Gastrocnemius medialis (tissue), 4 donors: Measurements from ENCODE around the gene SMOC2. TPM values are rescaled to one million over a fixed set of nuclear protein-coding genes. Genes with fewer than 3 reads are reported as not detected.

Source experiments
- ATAC-seq, 2 donors: fragments of 150-250 bp; one replicate each; pipeline ENCODE4 v1.9.1; 2016
- DNase-seq, 2 donors: peaks; one replicate each; pipeline ENCODE4 v3.0.0-alpha.2; 2019
- H3K27ac ChIP-seq, 4 donors: fragments of 200-600 bp; sonication (generic); 1 replicate in 1 of 4; 2 replicates in 3 of 4; pipeline ENCODE4 v1.5.1; 2016 to 2018; ENCODE audit warnings: mild to moderate bottlenecking in 2 of 4, moderate library complexity in 1 of 4
- H3K27me3 ChIP-seq, 3 donors: fragments of 200-600 bp; sonication (generic) in 2 of 3; 1 replicate in 1 of 3; 2 replicates in 2 of 3; pipeline versions ENCODE4 v1.5.1 to v1.6.0; 2016 to 2019; ENCODE audit warnings: mild to moderate bottlenecking in 1 of 3, moderate library complexity in 1 of 3
- H3K36me3 ChIP-seq, 2 donors: fragments of 200-600 bp; sonication (generic) in 1 of 2; one replicate each; pipeline ENCODE4 v1.5.1; 2017 to 2018
- H3K4me1 ChIP-seq, 2 donors: fragments of 200-600 bp; sonication (generic) in 1 of 2; one replicate each; pipeline ENCODE4 v1.5.1; 2016 to 2017; ENCODE audit warnings: mild to moderate bottlenecking in 2 of 2
- H3K4me3 ChIP-seq, 4 donors: fragments of 200-600 bp; sonication (generic) in 3 of 4; 1 replicate in 1 of 4; 2 replicates in 3 of 4; pipeline ENCODE4 v1.5.1; 2016 to 2019; ENCODE audit warnings: mild to moderate bottlenecking in 2 of 4
- H3K9me3 ChIP-seq, 3 donors: fragments of 200-600 bp; sonication (generic) in 2 of 3; 1 replicate in 1 of 3; 2 replicates in 2 of 3; pipeline ENCODE4 v1.5.1; 2016 to 2019
- POLR2A ChIP-seq, 2 donors: fragments of 450-650 bp; IDR thresholded peaks; one replicate each; pipeline ENCODE4 v1.6.1; 2017; ENCODE audit warnings: antibody characterized with exemption in 2 of 2, mild to moderate bottlenecking in 2 of 2, moderate library complexity in 2 of 2
- in situ Hi-C, 4 donors: fragments of 200-750 bp; cut with MboI; loops; one replicate each; pipeline versions ENCODE4 v1.15.0 to v1.8.0; 2017; ENCODE audit warnings: low sequenced_read_pairs in 4 of 4
- intact Hi-C: fragments of 100-400 bp; cut with DNase I; formaldehyde crosslinking; loops from one replicate; pipeline ENCODE4 v1.15.1; 2023; ENCODE audit warnings: low total_unique reads
- total RNA-seq, 4 donors: library from RNA; depleted of rRNA; stranded (reverse); fragments of >200 nt; gene quantifications; one replicate each; pipeline versions ENCODE4 v1.1.0 to v1.2.3, GENCODE V29; 2016
- TF ChIP-seq, protein P1 (sequence below), 5 experiments: fragments of 450-650 bp in 3 of 5; fragments of 200-600 bp in 2 of 5; sonication (generic) in 2 of 5; IDR thresholded peaks in 4 of 5; conservative IDR thresholded peaks in 1 of 5; 1 replicate in 4 of 5; 2 replicates in 1 of 5; pipeline ENCODE4 v1.5.1; 2016 to 2019; ENCODE audit warnings: antibody characterized with exemption in 5 of 5, mild to moderate bottlenecking in 3 of 5, moderate library complexity in 3 of 5

Gene SMOC2
- total RNA-seq, 4 donors from 2014 or later: 7.2 to 34.4 (median 16.5) TPM

DNA sequence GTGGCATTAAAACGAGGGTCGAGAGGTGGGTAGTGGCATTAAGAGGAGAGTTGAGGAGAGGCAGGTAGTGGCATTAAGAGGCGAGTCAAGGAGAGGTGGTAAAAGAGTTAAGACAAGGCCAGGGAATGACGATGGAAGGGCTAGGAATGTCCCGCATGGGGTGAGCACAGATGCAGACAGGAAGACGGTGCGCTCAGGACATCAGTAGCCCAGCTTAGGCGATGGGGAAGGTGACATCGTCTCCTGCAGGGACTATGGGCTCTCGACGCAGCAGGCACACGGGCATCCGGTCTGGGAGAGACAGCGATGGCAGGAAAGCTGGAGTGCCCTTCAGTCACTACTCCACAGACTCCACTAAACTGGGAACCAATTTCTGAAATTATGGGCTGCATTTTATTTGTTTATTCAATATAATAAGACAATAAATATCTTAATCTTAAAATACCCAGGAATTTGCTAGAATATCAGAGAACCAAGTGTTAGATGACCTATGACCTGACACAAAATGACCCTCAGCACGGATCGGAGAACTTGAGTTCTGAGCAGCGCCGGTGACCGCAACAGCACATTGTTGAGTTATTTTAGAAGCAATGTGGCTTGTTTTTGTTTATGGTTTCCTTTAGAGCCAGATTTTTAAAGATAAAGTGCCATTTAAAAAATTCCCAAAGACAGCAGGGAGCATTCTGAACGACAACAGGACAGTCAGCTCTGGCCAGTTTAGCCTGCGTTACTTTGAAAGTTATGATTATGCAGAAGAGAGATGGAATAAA lies 177.7 kb downstream of the SMOC2 start:
- TF ChIP-seq POLR2A (IDR thresholded peaks at IDR 0.05): no peak
- TF ChIP-seq, protein P1, sequence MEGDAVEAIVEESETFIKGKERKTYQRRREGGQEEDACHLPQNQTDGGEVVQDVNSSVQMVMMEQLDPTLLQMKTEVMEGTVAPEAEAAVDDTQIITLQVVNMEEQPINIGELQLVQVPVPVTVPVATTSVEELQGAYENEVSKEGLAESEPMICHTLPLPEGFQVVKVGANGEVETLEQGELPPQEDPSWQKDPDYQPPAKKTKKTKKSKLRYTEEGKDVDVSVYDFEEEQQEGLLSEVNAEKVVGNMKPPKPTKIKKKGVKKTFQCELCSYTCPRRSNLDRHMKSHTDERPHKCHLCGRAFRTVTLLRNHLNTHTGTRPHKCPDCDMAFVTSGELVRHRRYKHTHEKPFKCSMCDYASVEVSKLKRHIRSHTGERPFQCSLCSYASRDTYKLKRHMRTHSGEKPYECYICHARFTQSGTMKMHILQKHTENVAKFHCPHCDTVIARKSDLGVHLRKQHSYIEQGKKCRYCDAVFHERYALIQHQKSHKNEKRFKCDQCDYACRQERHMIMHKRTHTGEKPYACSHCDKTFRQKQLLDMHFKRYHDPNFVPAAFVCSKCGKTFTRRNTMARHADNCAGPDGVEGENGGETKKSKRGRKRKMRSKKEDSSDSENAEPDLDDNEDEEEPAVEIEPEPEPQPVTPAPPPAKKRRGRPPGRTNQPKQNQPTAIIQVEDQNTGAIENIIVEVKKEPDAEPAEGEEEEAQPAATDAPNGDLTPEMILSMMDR (IDR thresholded peaks at IDR 0.05 in 4 of 5, conservative IDR thresholded peaks at IDR 0.05 in 1 of 5): no peak
- Histone ChIP-seq H3K9me3 (no peaks in the 10 kb centered on the region), H3K27me3 (peaks cover 0 to 4% (median 0%) of the 10 kb centered on the region in 3 donors), H3K27ac (no peak overlapping the region), H3K4me3 (no peak overlapping the region), H3K36me3 (no peaks in the 10 kb centered on the region), H3K4me1 (no peaks in the 10 kb centered on the region)
- intact Hi-C loops (no loop called here), in situ Hi-C loops (no loop called here)
- ATAC-seq (no peak), DNase-seq (no peak)

DNA sequence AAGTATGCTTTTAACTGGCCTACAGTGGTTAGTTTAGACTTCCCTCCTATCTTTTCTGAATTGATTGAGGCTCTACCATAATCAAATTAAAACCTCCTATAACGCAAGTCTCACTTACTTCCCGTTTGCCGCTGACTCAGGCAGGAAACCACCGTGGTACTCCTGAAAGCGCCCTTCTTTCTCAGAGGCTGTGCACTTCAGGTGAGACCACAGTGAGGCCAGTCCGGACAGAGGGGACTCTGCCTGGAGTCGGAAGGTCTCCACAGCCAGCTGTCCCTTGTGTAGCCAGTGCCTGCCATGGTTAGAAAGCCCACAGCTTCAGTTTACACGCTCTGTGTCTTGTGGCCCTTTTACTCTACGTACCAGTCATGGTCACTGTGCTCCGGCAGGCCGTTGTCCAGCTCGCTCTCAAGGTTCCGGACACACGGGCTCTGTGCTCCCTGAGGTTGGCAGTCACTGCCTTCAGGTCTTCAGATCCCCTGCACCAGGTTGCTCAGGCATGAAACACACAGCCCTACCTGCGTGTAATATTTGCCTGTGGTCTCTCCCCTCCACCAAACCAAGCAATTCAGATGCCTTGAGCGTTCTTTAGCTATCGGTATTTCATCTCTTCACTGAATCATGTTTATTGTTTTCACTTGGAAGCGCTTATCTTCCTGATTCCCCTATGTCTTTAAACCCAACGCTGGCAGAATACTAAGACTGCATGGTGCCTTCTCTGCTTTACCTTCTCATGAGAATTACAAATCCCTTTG lies 178.8 kb downstream of the SMOC2 start:
- Histone ChIP-seq H3K4me3 (no peak overlapping the region), H3K9me3 (no peaks in the 10 kb centered on the region), H3K36me3 (no peaks in the 10 kb centered on the region), H3K4me1 (no peaks in the 10 kb centered on the region), H3K27me3 (peaks cover 0 to 4% (median 0%) of the 10 kb centered on the region in 3 donors), H3K27ac (no peak overlapping the region)
- intact Hi-C loops (no loop called here), in situ Hi-C loops (no loop called here)
- DNase-seq (no peak), ATAC-seq (no peak)
- TF ChIP-seq POLR2A (IDR thresholded peaks at IDR 0.05): no peak
- TF ChIP-seq, protein P1 (IDR thresholded peaks at IDR 0.05 in 4 of 5, conservative IDR thresholded peaks at IDR 0.05 in 1 of 5): no peak

DNA sequence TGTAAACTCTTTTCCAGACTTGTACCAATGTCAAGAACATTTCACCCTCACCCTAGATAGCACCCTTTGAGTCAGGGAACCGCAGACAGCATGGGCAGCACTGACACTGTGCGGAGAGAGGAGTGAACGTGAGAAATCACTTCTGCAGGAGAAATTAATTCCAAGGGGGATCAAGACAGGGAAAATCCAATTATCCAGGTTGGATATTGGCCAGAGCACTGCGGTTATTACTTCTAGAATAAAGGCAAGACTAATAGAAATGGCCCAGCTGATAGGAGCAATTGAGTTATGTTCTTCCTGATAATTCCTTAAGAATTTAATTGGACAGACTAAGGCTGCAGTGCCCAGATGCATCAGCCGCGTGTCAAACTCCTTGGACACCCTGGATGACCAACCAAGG lies 179.6 kb downstream of the SMOC2 start:
- Histone ChIP-seq H3K4me3 (no peak overlapping the region), H3K27ac (no peak overlapping the region), H3K36me3 (no peaks in the 10 kb centered on the region), H3K4me1 (no peaks in the 10 kb centered on the region), H3K27me3 (peaks cover 0 to 4% (median 0%) of the 10 kb centered on the region in 3 donors), H3K9me3 (no peaks in the 10 kb centered on the region)
- TF ChIP-seq, protein P1 (IDR thresholded peaks at IDR 0.05 in 4 of 5, conservative IDR thresholded peaks at IDR 0.05 in 1 of 5): no peak
- no peak for TF ChIP-seq POLR2A (IDR thresholded peaks at IDR 0.05)
- no peak for DNase-seq
- intact Hi-C loops: no loop called here
- in situ Hi-C loops: no loop called here
- ATAC-seq: no peak

DNA sequence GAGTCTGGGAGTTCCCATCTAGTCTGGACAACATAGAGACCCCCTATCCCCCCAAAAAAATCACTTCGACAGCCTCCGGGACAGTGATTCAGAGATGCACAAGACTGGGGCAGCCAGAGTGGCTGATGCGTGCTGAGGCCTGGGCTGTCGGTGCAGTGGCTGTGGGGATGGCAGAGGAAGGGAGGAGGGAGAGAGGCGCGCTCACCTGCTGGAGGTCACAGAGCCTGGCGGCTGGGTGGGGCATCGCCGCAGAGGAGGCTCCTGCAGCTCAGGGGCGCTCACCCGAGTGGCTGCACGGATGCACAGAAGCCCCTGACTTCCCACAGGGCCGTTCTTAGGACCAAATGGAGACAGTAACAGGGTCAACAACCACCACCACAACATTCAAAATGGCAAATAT lies 182.8 kb downstream of the SMOC2 start:
- Histone ChIP-seq H3K27ac (no peak overlapping the region), H3K9me3 (no peaks in the 10 kb centered on the region), H3K27me3 (peaks cover 0 to 4% (median 0%) of the 10 kb centered on the region in 3 donors), H3K36me3 (no peaks in the 10 kb centered on the region), H3K4me3 (no peak overlapping the region), H3K4me1 (no peaks in the 10 kb centered on the region)
- intact Hi-C loops (no loop called here), in situ Hi-C loops (no loop called here)
- DNase-seq (no peak), ATAC-seq (no peak)
- TF ChIP-seq POLR2A (IDR thresholded peaks at IDR 0.05): no peak
- TF ChIP-seq, protein P1 (IDR thresholded peaks at IDR 0.05 in 4 of 5, conservative IDR thresholded peaks at IDR 0.05 in 1 of 5): no peak
